CD14-positive monocyte (primary cell): ENCODE measurements around the gene DDAH1. TPM values are rescaled to one million over a fixed set of nuclear protein-coding genes. Genes with fewer than 3 reads are reported as not detected.

Source experiments
- DNase-seq, 3 donors: peaks; one replicate each; pipeline ENCODE4 v3.0.0-alpha.2; 2011 to 2022
- H2AFZ ChIP-seq: 2 replicates; pipeline ENCODE4 v1.6.0; 2012; ENCODE audit warnings: mild to moderate bottlenecking, low read depth, low read length, inconsistent platforms; ENCODE audit not compliant: insufficient read depth, poor library complexity, severe bottlenecking
- H3K27ac ChIP-seq, 2 donors: 1 replicate in 1 of 2; 2 replicates in 1 of 2; pipeline ENCODE4 v1.5.1; 2012 to 2013; ENCODE audit warnings: low read length in 2 of 2, control low read depth in 1 of 2, inconsistent platforms in 1 of 2, low read depth in 1 of 2, mild to moderate bottlenecking in 1 of 2
- H3K27me3 ChIP-seq, 2 donors: one replicate each; pipeline versions ENCODE4 v1.6.0 to v1.6.1; 2011 to 2013; ENCODE audit warnings: low read length in 2 of 2; ENCODE audit not compliant: control insufficient read depth in 2 of 2, insufficient read depth in 2 of 2
- H3K36me3 ChIP-seq, 2 donors: replicated peaks in 1 of 2; 1 replicate in 1 of 2; 2 replicates in 1 of 2; pipeline versions ENCODE4 v1.5.1 to v1.6.1; 2012 to 2013; ENCODE audit warnings: low read length in 2 of 2, control low read depth in 1 of 2, inconsistent platforms in 1 of 2, mild to moderate bottlenecking in 1 of 2; ENCODE audit not compliant: insufficient read depth in 2 of 2, control insufficient read depth in 1 of 2
- H3K4me1 ChIP-seq, 2 donors: 1 replicate in 1 of 2; 2 replicates in 1 of 2; pipeline versions ENCODE4 v1.5.1 to v1.6.1; 2012 to 2013; ENCODE audit warnings: low read length in 2 of 2, control low read depth in 1 of 2, inconsistent platforms in 1 of 2, mild to moderate bottlenecking in 1 of 2, moderate library complexity in 1 of 2; ENCODE audit not compliant: insufficient read depth in 2 of 2, control insufficient read depth in 1 of 2
- H3K4me2 ChIP-seq: replicated peaks from 2 replicates; pipeline ENCODE3; 2012; ENCODE audit warnings: low read length, moderate library complexity, mild to moderate bottlenecking; ENCODE audit not compliant: poor library complexity, severe bottlenecking; ENCODE audit errors: extremely low read depth
- H3K4me3 ChIP-seq, 3 experiments: fragments of 200-600 bp in 1 of 3; sonication (generic) in 1 of 3; replicated peaks in 1 of 3; 1 replicate in 2 of 3; 2 replicates in 1 of 3; pipeline ENCODE4 v1.5.1; 2011 to 2013; ENCODE audit warnings: low read length in 3 of 3, mild to moderate bottlenecking in 3 of 3, control low read depth in 2 of 3, low read depth in 2 of 3, inconsistent platforms in 1 of 3, moderate library complexity in 1 of 3
- H3K79me2 ChIP-seq: 2 replicates; pipeline ENCODE4 v1.6.0; 2012; ENCODE audit warnings: mild to moderate bottlenecking, control low read depth, inconsistent platforms, low read length, moderate library complexity; ENCODE audit not compliant: insufficient read depth
- H3K9ac ChIP-seq: 2 replicates; pipeline ENCODE4 v1.6.0; 2017; ENCODE audit warnings: low read length, mild to moderate bottlenecking; ENCODE audit not compliant: insufficient read depth, poor library complexity, severe bottlenecking
- H3K9me3 ChIP-seq, 2 donors: replicated peaks in 1 of 2; 1 replicate in 1 of 2; 2 replicates in 1 of 2; pipeline versions ENCODE4 v1.5.1 to v1.6.1; 2012 to 2013; ENCODE audit warnings: low read length in 2 of 2, control low read depth in 1 of 2; ENCODE audit not compliant: control insufficient read depth in 1 of 2, insufficient read depth in 1 of 2
- H4K20me1 ChIP-seq: 2 replicates; pipeline ENCODE4 v1.6.0; 2012; ENCODE audit warnings: mild to moderate bottlenecking, low read length, control low read depth, moderate library complexity; ENCODE audit not compliant: insufficient read depth
- H3K27ac Mint-ChIP-seq, 7 donors: one replicate each; pipeline ENCODE4 v1.8.0; 2020; ENCODE audit warnings: mild to moderate bottlenecking in 7 of 7, mixed read lengths in 7 of 7, moderate library complexity in 6 of 7, inconsistent platforms in 2 of 7
- H3K27me3 Mint-ChIP-seq, 3 donors: one replicate each; pipeline ENCODE4 v1.8.0; 2021 to 2022; ENCODE audit warnings: low read depth in 3 of 3, mild to moderate bottlenecking in 3 of 3, mixed read lengths in 3 of 3, moderate library complexity in 3 of 3, inconsistent platforms in 1 of 3
- H3K36me3 Mint-ChIP-seq, 2 donors: one replicate each; pipeline ENCODE4 v1.8.0; 2020; ENCODE audit warnings: mixed read lengths in 2 of 2, inconsistent platforms in 1 of 2, mild to moderate bottlenecking in 1 of 2
- H3K4me1 Mint-ChIP-seq: one replicate; pipeline ENCODE4 v1.8.0; 2020; ENCODE audit warnings: mild to moderate bottlenecking, mixed read lengths
- H3K4me3 Mint-ChIP-seq, 2 donors: one replicate each; pipeline ENCODE4 v1.8.0; 2020; ENCODE audit warnings: mild to moderate bottlenecking in 2 of 2, mixed read lengths in 2 of 2, moderate library complexity in 1 of 2
- H3K9me3 Mint-ChIP-seq, 7 donors: one replicate each; pipeline ENCODE4 v1.8.0; 2020 to 2022; ENCODE audit warnings: mixed read lengths in 7 of 7, mild to moderate bottlenecking in 6 of 7, moderate library complexity in 6 of 7, inconsistent platforms in 2 of 7
- WGBS: methylation state at CpG from one replicate; pipeline ENCODE4 v1.1.5; 2013; ENCODE audit warnings: missing lambda C conversion rate; ENCODE audit not compliant: insufficient coverage; 5-methylcytosine and 5-hydroxymethylcytosine counted together
- intact Hi-C, 2 donors: fragments of 100-400 bp; cut with micrococcal nuclease; formaldehyde crosslinking; loops; one replicate each; pipeline versions ENCODE4 v1.15.0 to v1.15.1; 2023
- polyA plus RNA-seq, 3 donors: library from polyadenylated mRNA; depleted of rRNA in 1 of 3; unstranded in 2 of 3; stranded (reverse) in 1 of 3; fragments of 300-500 nt in 2 of 3; fragments of >200 nt in 1 of 3; fragmentation: Illumina TruSeq in 2 of 3; gene quantifications; 1 replicate in 2 of 3; 2 replicates in 1 of 3; pipeline ENCODE4 v1.2.3, GENCODE V29; 2012 to 2021
- TF ChIP-seq, protein P1 (sequence below): fragments of 200-600 bp; IDR thresholded peaks from one replicate; pipeline ENCODE4 v1.8.0; 2022; ENCODE audit warnings: antibody characterized with exemption, mild to moderate bottlenecking

The DDAH1 gene
- polyA plus RNA-seq, 3 donors, result not detected

DNA sequence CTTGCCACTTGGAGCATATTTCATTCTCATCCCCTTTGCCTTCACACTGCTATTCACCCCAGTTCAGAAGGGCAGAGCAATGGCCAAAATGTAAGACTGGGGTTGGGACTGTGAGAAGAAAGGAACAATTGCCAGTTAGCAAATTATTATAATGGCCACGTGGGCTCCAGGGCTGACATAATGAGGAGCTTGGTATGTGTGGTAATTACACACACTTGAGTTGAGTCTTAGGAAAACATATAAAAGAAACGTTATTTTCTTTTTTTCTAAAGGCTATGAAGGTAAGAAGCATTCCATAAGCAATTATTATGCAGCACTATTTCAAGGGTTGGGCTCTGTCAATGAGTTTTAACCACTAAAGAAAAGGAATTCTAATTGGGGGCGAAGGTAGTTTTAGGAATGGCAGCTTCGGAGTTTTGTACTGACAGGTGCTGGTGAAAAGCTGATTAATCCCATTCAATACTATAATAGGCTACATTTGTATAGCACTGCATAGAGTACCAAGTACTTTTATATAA, 156.1 kb downstream of the DDAH1 start:
- H3K9me3 Mint-ChIP-seq, result no peaks in the 10 kb centered on the region
- Histone ChIP-seq H2AFZ (no peak overlapping the region), H3K27ac (no peak overlapping the region), H3K4me2 (no peak overlapping the region), H4K20me1 (no peaks in the 10 kb centered on the region), H3K79me2 (no peaks in the 10 kb centered on the region), H3K9ac (no peak overlapping the region), H3K4me3 (no peak overlapping the region), H3K36me3 (no peaks in the 10 kb centered on the region), H3K9me3 (no peaks in the 10 kb centered on the region), H3K4me1 (no peaks in the 10 kb centered on the region), H3K27me3 (peaks cover 9 to 24% of the 10 kb centered on the region in 2 donors)
- H3K27ac Mint-ChIP-seq, result no peak overlapping the region
- 89% methylated on average over 1 of the region's 4 CpGs for WGBS
- intact Hi-C loops, result no loop called here
- H3K4me1 Mint-ChIP-seq, result peaks cover 3% of the 10 kb centered on the region
- H3K27me3 Mint-ChIP-seq, result peaks cover 17 to 37% (median 23%) of the 10 kb centered on the region in 3 donors
- DNase-seq, result no peak
- peak overlapping the region in 1 of 2 donors; percentile 55 for H3K4me3 Mint-ChIP-seq
- H3K36me3 Mint-ChIP-seq, result no peaks in the 10 kb centered on the region
- TF ChIP-seq, protein P1, sequence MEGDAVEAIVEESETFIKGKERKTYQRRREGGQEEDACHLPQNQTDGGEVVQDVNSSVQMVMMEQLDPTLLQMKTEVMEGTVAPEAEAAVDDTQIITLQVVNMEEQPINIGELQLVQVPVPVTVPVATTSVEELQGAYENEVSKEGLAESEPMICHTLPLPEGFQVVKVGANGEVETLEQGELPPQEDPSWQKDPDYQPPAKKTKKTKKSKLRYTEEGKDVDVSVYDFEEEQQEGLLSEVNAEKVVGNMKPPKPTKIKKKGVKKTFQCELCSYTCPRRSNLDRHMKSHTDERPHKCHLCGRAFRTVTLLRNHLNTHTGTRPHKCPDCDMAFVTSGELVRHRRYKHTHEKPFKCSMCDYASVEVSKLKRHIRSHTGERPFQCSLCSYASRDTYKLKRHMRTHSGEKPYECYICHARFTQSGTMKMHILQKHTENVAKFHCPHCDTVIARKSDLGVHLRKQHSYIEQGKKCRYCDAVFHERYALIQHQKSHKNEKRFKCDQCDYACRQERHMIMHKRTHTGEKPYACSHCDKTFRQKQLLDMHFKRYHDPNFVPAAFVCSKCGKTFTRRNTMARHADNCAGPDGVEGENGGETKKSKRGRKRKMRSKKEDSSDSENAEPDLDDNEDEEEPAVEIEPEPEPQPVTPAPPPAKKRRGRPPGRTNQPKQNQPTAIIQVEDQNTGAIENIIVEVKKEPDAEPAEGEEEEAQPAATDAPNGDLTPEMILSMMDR, result no peak

DNA sequence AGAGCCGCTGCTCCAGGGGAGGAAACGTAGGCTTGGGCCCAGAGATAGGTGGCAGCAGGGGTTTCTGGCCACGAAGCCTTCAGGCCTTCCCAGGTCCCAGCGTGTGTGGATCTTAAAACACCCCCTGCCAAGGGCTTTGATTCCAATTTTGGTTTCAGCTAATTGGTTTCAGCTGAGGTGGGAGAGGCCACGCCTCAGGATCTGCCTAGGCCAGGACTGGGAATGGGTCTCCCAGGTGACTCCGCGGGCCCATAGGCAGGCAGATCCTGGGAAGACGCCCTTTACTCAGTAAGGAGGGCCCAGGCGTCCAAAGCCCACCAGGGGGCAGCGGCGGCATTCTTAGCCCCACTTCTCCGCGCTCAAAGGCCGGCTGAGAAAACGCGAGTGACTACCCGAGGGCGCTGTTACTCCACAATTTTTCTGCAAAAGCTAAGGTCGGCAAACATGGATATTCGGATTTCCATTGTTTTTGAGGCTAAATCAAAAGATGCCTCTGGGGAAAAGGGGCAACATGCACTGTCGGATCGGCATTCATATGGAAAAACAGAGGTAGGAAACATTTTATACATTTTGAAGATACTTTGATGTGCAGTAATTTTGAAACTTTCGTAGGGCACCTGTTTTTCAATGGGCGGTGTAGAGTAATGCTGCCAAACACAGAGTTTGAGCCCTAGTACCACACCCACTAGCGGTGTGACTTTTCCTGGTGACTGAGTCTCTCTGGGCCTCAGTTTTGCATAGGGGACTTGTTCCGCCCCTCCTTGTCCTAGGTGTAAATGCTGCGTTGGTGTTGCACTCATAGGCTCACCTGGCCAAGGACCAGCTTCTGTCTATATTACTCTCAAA, 156.7 kb downstream of the DDAH1 start:
- H3K27me3 Mint-ChIP-seq, result peaks cover 17 to 37% (median 23%) of the 10 kb centered on the region in 3 donors
- Histone ChIP-seq H3K4me2 (no peak overlapping the region), H3K4me3 (no peak overlapping the region), H2AFZ (peak overlapping the region; percentile 61), H3K79me2 (no peaks in the 10 kb centered on the region), H3K4me1 (no peaks in the 10 kb centered on the region), H3K27me3 (peaks cover 9 to 24% of the 10 kb centered on the region in 2 donors), H3K9me3 (no peaks in the 10 kb centered on the region), H4K20me1 (no peaks in the 10 kb centered on the region), H3K27ac (no peak overlapping the region), H3K36me3 (no peaks in the 10 kb centered on the region), H3K9ac (no peak overlapping the region)
- intact Hi-C loops, result no loop called here
- DNase-seq, result peak in 2 of 3 donors; percentile 21 to 29
- TF ChIP-seq, protein P1, result peak; percentile 56
- peaks cover 3% of the 10 kb centered on the region for H3K4me1 Mint-ChIP-seq
- H3K4me3 Mint-ChIP-seq, result peak overlapping the region in 1 of 2 donors; percentile 55
- no peak overlapping the region for H3K27ac Mint-ChIP-seq
- no peaks in the 10 kb centered on the region for H3K9me3 Mint-ChIP-seq
- no peaks in the 10 kb centered on the region for H3K36me3 Mint-ChIP-seq
- WGBS, result 26% methylated on average over 25 of the region's 27 CpGs
